NCI-H82 treated with DMSO at 0.1 percent for 48 hours (cell line): ENCODE data around the gene PRELID1.

Source experiments
- DNase-seq: peaks from one replicate; lab custom pipeline; 2025; ENCODE audit not compliant: unreplicated experiment; lab: John Stamatoyannopoulos, UW

PRELID1 gene

DNA sequence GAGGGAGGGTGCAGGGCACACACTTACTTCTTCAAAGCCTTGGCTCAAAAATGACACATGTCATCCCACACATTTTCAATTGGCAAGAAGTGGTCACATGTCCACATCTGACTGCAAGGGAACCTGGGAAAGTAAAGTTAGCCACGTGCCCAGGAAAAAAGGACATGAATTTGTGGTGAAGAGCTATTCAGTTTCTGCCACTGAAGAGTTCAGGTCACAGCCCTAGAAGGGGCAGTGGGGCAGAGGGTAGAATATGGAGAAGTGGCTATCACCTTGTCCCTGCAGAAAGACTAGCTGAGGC lies 52.2 kb downstream of the PRELID1 start:
- DNase-seq: no peak
